H1 (cell line): Measurements from ENCODE around the gene ESYT2. TPM values are rescaled to one million over a fixed set of nuclear protein-coding genes. Genes with fewer than 3 reads are reported as not detected.
A peak's percentile ranks its signal among the peaks of the same experiment; 100 is the strongest.

Experiments used
- CTCF ChIA-PET: fragments of 300-600 bp; sonication (Branson Sonifier 250); formaldehyde crosslinking; loops from one replicate; lab custom pipeline; 2021; ENCODE audit not compliant: partially characterized antibody; lab: Charles Lee
- POLR2A ChIA-PET: fragments of 300-600 bp; sonication (Branson Sonifier 250); formaldehyde crosslinking; loops from one replicate; lab custom pipeline; 2021; ENCODE audit warnings: inconsistent platforms; ENCODE audit not compliant: partially characterized antibody; lab: Charles Lee
- DNase-seq, 2 experiments: peaks; one replicate each; pipeline versions ENCODE4 v3.0.0 to v3.0.0-alpha.2; 2010 to 2022; ENCODE audit warnings: low spot score in 2 of 2, low read depth in 1 of 2, mixed read lengths in 1 of 2
- FAIRE-seq: peaks from 2 replicates; lab custom pipeline; 2011; peaks lifted over from hg19 to GRCh38; lab: Jason Lieb, UNC
- H2AFZ ChIP-seq: 2 replicates; pipeline ENCODE4 v1.8.1; 2012; ENCODE audit warnings: low read length, inconsistent platforms
- H2AK5ac ChIP-seq: 2 replicates; pipeline ENCODE4 v1.6.1; 2013; ENCODE audit warnings: low read depth, low read length
- H2BK120ac ChIP-seq: replicated peaks from 2 replicates; pipeline ENCODE3; 2013; ENCODE audit warnings: low read depth, low read length, inconsistent platforms
- H2BK12ac ChIP-seq: 2 replicates; pipeline ENCODE4 v1.6.1; 2013; ENCODE audit warnings: low read depth, low read length
- H2BK15ac ChIP-seq: 2 replicates; pipeline ENCODE4 v1.6.1; 2013; ENCODE audit warnings: low read length
- H2BK20ac ChIP-seq: 2 replicates; pipeline ENCODE4 v1.6.1; 2013; ENCODE audit warnings: low read length
- H2BK5ac ChIP-seq: 2 replicates; pipeline ENCODE4 v1.6.1; 2013; ENCODE audit warnings: low read depth, low read length
- H3K14ac ChIP-seq: 2 replicates; pipeline ENCODE4 v1.6.1; 2013; ENCODE audit warnings: inconsistent platforms; ENCODE audit not compliant: insufficient read length
- H3K18ac ChIP-seq: 2 replicates; pipeline ENCODE4 v1.6.1; 2013; ENCODE audit warnings: low read length; ENCODE audit errors: extremely low read depth
- H3K23ac ChIP-seq: 2 replicates; pipeline ENCODE4 v1.6.1; 2013; ENCODE audit warnings: inconsistent platforms; ENCODE audit not compliant: insufficient read length
- H3K23me2 ChIP-seq: 2 replicates; pipeline ENCODE4 v1.6.1; 2013; ENCODE audit warnings: low read depth, low read length
- H3K27ac ChIP-seq: 2 replicates; pipeline ENCODE4 v1.6.1; 2011; ENCODE audit warnings: low read depth, low read length, inconsistent platforms
- H3K27me3 ChIP-seq, 4 experiments: replicated peaks in 1 of 4; 1 replicate in 1 of 4; 2 replicates in 3 of 4; pipeline versions ENCODE4 v1.6.1 to v1.8.1; 2011 to 2013; ENCODE audit warnings: low read length in 3 of 4, mild to moderate bottlenecking in 3 of 4, inconsistent platforms in 2 of 4, mixed read lengths in 2 of 4, moderate library complexity in 1 of 4; ENCODE audit not compliant: control insufficient read depth in 3 of 4, insufficient read depth in 3 of 4; ENCODE audit errors: extremely low read depth in 1 of 4
- H3K36me3 ChIP-seq, 4 experiments: 2 replicates each; pipeline versions ENCODE4 v1.6.1 to v1.8.1; 2011 to 2013; ENCODE audit warnings: mild to moderate bottlenecking in 4 of 4, low read length in 3 of 4, moderate library complexity in 2 of 4, control low read depth in 1 of 4, inconsistent platforms in 1 of 4; ENCODE audit not compliant: insufficient read depth in 4 of 4, control insufficient read depth in 2 of 4
- H3K4ac ChIP-seq: replicated peaks from 2 replicates; pipeline ENCODE3; 2013; ENCODE audit warnings: low read length, low read depth, mixed read lengths, inconsistent platforms; ENCODE audit not compliant: insufficient read length
- H3K4me1 ChIP-seq, 4 experiments: replicated peaks in 1 of 4; 1 replicate in 1 of 4; 2 replicates in 3 of 4; pipeline versions ENCODE4 v1.6.1 to v1.8.1; 2011 to 2013; ENCODE audit warnings: low read length in 3 of 4, inconsistent platforms in 2 of 4, mixed read lengths in 1 of 4; ENCODE audit not compliant: insufficient read depth in 4 of 4, control insufficient read depth in 3 of 4
- H3K4me2 ChIP-seq, 2 experiments: 2 replicates each; pipeline versions ENCODE4 v1.6.1 to v1.8.1; 2011 to 2013; ENCODE audit warnings: low read depth in 2 of 2, low read length in 2 of 2, control low read depth in 1 of 2, inconsistent platforms in 1 of 2, mild to moderate bottlenecking in 1 of 2; ENCODE audit not compliant: insufficient read depth in 1 of 2
- H3K4me3 ChIP-seq, 4 experiments: fragments of 200-600, 300-600 bp in 1 of 4; sonication (generic), shearing (Covaris generic), sonication (Bioruptor Twin) in 1 of 4; 2 replicates each; pipeline versions ENCODE4 v1.5.1 to v1.8.1; 2011 to 2016; ENCODE audit warnings: low read length in 4 of 4, low read depth in 3 of 4, control low read depth in 2 of 4, inconsistent platforms in 2 of 4, mild to moderate bottlenecking in 2 of 4, mixed read lengths in 1 of 4, moderate library complexity in 1 of 4; ENCODE audit not compliant: insufficient read depth in 2 of 4; ENCODE audit errors: extremely low read depth in 1 of 4
- H3K56ac ChIP-seq: replicated peaks from 2 replicates; pipeline ENCODE3; 2013; ENCODE audit warnings: low read depth, mild to moderate bottlenecking, mixed read lengths, low read length, inconsistent platforms; ENCODE audit not compliant: insufficient read length
- H3K79me1 ChIP-seq: 2 replicates; pipeline ENCODE4 v1.6.1; 2013; ENCODE audit warnings: low read depth, low read length, control low read depth
- H3K79me2 ChIP-seq, 2 experiments: 2 replicates each; pipeline versions ENCODE4 v1.6.1 to v1.8.1; 2012 to 2013; ENCODE audit warnings: low read length in 2 of 2, mild to moderate bottlenecking in 2 of 2, inconsistent platforms in 1 of 2; ENCODE audit not compliant: insufficient read depth in 2 of 2, control insufficient read depth in 1 of 2
- H3K9ac ChIP-seq, 4 experiments: replicated peaks in 1 of 4; 1 replicate in 1 of 4; 2 replicates in 3 of 4; pipeline versions ENCODE4 v1.6.1 to v1.8.1; 2011 to 2013; ENCODE audit warnings: low read depth in 3 of 4, low read length in 3 of 4, control low read depth in 2 of 4, mild to moderate bottlenecking in 2 of 4, moderate library complexity in 2 of 4, inconsistent platforms in 1 of 4; ENCODE audit errors: extremely low read depth in 1 of 4
- H3K9me3 ChIP-seq, 2 experiments: 2 replicates each; pipeline versions ENCODE4 v1.6.1 to v1.8.1; 2012 to 2013; ENCODE audit warnings: mild to moderate bottlenecking in 2 of 2, moderate library complexity in 2 of 2, control low read depth in 1 of 2, inconsistent platforms in 1 of 2, low read depth in 1 of 2, low read length in 1 of 2, mixed read lengths in 1 of 2; ENCODE audit not compliant: insufficient read depth in 2 of 2
- H4K20me1 ChIP-seq, 2 experiments: replicated peaks in 1 of 2; 2 replicates each; pipeline versions ENCODE3 to v1.8.1; 2011 to 2013; ENCODE audit warnings: inconsistent platforms in 2 of 2, low read length in 2 of 2, mild to moderate bottlenecking in 1 of 2; ENCODE audit not compliant: insufficient read depth in 2 of 2, control insufficient read depth in 1 of 2
- H4K5ac ChIP-seq: 2 replicates; pipeline ENCODE4 v1.6.1; 2013; ENCODE audit warnings: low read length, low read depth, mixed read lengths, inconsistent platforms; ENCODE audit not compliant: insufficient read length
- H4K8ac ChIP-seq: 2 replicates; pipeline ENCODE4 v1.8.0; 2013; ENCODE audit warnings: mild to moderate bottlenecking, moderate library complexity, low read length, inconsistent platforms; ENCODE audit not compliant: insufficient read depth; ENCODE audit errors: extremely low read depth
- H4K91ac ChIP-seq: replicated peaks from 2 replicates; pipeline ENCODE3; 2013; ENCODE audit warnings: low read length, mixed read lengths, inconsistent platforms; ENCODE audit not compliant: insufficient read length
- BRCA1 ChIP-seq: IDR thresholded peaks from 2 replicates; pipeline ENCODE4 v1.6.1; 2012; ENCODE audit warnings: low read depth, low read length, improper control_type of control experiment
- CHD2 ChIP-seq: IDR thresholded peaks from 2 replicates; pipeline ENCODE4 v1.6.1; 2012; ENCODE audit warnings: low read length, improper control_type of control experiment
- E2F6 ChIP-seq: IDR thresholded peaks from 2 replicates; pipeline ENCODE4 v1.6.1; 2012; ENCODE audit warnings: inconsistent platforms
- FOSL1 ChIP-seq: IDR thresholded peaks from 2 replicates; pipeline ENCODE4 v1.6.1; 2011; ENCODE audit warnings: mild to moderate bottlenecking, low read depth, low read length, moderate library complexity; ENCODE audit not compliant: insufficient read depth
- POLR2AphosphoS5 ChIP-seq: IDR thresholded peaks from 2 replicates; pipeline ENCODE4 v1.6.1; 2011; ENCODE audit warnings: low read depth, low read length
- SIRT6 ChIP-seq: IDR thresholded peaks from one replicate; pipeline ENCODE4 v1.7.1; 2012; ENCODE audit warnings: low read length, inconsistent platforms
- WGBS, 2 experiments: shearing (Covaris generic) in 1 of 2; methylation state at CpG; one replicate each; pipeline versions ENCODE4 v1.1.6 to v1.1.7; 2013 to 2015; ENCODE audit warnings: low lambda C conversion rate in 2 of 2, mixed read lengths in 2 of 2, inconsistent platforms in 1 of 2, low coverage in 1 of 2, missing lambda C conversion rate in 1 of 2; ENCODE audit not compliant: insufficient replicate concordance in 2 of 2, insufficient coverage in 1 of 2, insufficient read length in 1 of 2; ENCODE audit errors: extremely low coverage in 1 of 2, missing lambda C conversion rate in 1 of 2; 5-methylcytosine and 5-hydroxymethylcytosine counted together
- polyA plus RNA-seq, 7 experiments: library from polyadenylated mRNA; depleted of rRNA in 3 of 7; stranded (reverse) in 5 of 7; unstranded in 2 of 7; fragments of >200 nt in 5 of 7; fragments of 200-250 nt in 2 of 7; gene quantifications; 1 replicate in 5 of 7; 2 replicates in 1 of 7; 4 replicates in 1 of 7; pipeline versions ENCODE4 v1.2.1 to v1.2.3, GENCODE V29; 2011 to 2013; ENCODE audit warnings: missing spikeins in 2 of 7, mixed read lengths in 2 of 7
- total RNA-seq: library from RNA; stranded (reverse); fragmentation: NEBNext Ultra II Directional; extraction: Animal tissue kit (Norgen Biotek cat#: 25700); gene quantifications from 2 replicates; pipeline ENCODE4 v1.2.1, GENCODE V29; 2021

The ESYT2 gene
- total and polyA plus RNA-seq, 2 of the 8 experiments (the other 6 are each of a cell fraction or from before 2014, with no cell fraction given) = 27.0 to 37.5 TPM

DNA sequence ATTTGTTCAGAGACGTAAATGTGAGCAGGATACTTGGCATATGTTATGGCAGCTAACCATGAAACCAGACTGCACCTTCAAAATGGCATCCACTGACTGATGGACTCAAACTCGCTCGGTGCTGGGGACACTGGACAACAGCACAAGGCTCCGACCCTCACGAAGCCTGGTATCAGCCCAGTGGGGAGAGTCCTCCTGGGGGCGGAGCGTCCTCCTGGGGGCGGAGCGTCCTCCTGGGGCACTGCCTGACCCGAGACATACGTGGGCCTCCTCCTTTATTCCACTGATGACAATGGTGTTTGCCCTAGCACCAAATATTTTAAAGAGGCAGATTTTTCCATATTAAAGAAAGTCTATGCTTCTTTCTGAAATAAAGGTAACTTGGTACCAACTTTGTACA, 39.5 kb downstream of the ESYT2 start:
- Histone ChIP-seq H2AFZ (no peak overlapping the region), H2BK120ac (no peak overlapping the region), H3K27ac (no peak overlapping the region), H4K5ac (no peak overlapping the region), H4K8ac (no peak overlapping the region), H3K4me1 (no peaks in the 10 kb centered on the region), H3K56ac (no peak overlapping the region), H3K27me3 (no peaks in the 10 kb centered on the region), H3K9ac (no peak overlapping the region), H4K20me1 (peaks cover 0 to 1% of the 10 kb centered on the region in 2 experiments), H3K23ac (no peak overlapping the region), H2BK12ac (no peak overlapping the region), H2BK20ac (no peak overlapping the region), H4K91ac (no peak overlapping the region), H3K14ac (no peak overlapping the region), H3K18ac (no peak overlapping the region), H3K4me2 (no peak overlapping the region), H2BK15ac (no peak overlapping the region), H3K79me2 (no peaks in the 10 kb centered on the region), H3K79me1 (no peaks in the 10 kb centered on the region), H3K23me2 (no peaks in the 10 kb centered on the region), H2BK5ac (no peak overlapping the region), H3K9me3 (no peaks in the 10 kb centered on the region), H3K4ac (no peak overlapping the region), H3K36me3 (peaks cover 0 to 18% (median 10%) of the 10 kb centered on the region in 4 experiments; a peak in 4 of 8 replicates), H3K4me3 (no peak overlapping the region), H2AK5ac (no peak overlapping the region)
- 80% methylated on average over 11 of the region's 11 CpGs; no CpG with 5 or more reads in 1 of the 2 experiments for WGBS, 2 experiments
- CTCF ChIA-PET = no interaction called here
- POLR2A ChIA-PET = no interaction called here
- FAIRE-seq (no peak), DNase-seq (peak in 1 of 2 experiments; percentile 56)
- TF ChIP-seq BRCA1 (no peak), SIRT6 (no peak), FOSL1 (no peak), POLR2AphosphoS5 (no peak), CHD2 (no peak), E2F6 (no peak)
